Measurements from ENCODE around the gene TBKBP1. TPM values are rescaled to one million over a fixed set of nuclear protein-coding genes. Genes with fewer than 3 reads are reported as not detected.

Gene TBKBP1
- total and polyA plus RNA-seq, 9 of the 15 experiments (the other 6 are each of a cell fraction or from before 2014, with no cell fraction given), result 0.03 to 15.6 (median 6.8) TPM

DNA sequence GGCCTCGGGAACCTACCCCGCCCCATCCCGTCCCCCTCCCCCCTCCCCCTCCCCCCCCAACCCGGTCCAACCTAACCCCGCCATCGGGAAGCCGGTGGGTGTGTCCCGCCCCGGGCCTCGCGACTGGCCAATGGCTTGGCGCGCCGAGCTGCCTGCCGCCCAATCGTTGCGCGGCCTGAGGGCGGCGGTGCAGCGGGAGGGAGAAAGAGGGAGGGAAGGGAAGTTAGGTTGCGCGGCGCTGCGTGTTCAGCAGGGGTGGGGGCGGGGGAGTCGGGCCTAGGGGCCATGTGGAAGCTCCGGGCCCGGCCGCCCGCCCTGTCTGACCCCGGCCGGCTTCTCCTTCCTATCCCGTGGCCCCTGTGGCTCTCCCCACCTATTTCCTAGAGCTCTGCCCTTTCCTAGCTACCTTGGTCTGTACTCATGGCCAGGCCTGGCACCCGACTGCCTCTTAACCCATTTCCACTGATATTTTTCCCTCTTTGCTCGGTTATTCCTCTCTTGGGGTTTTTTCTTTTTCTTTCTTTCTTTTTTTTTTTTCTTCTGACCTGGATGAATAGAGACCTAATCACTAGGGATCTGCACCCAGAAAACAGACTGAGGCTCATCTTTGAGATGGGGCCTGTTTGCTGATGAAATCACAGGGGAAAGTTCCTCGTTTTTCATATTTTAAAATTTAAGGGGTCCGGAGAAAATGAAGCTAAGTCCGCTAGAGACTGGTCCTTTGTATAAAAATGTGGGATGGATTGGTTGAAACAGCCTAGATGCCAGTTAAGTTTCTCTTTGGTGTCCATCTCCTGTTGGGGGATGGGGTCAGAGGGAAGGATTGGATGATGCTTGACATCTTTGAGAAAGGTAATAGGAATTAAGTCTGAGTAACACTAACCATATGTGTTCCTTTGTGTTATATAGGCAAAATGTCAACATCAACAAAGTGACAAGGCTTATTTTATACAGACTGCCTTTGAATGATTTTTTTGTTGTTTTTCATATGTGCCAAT is 43.1 kb upstream of the TBKBP1 start (continued):
- TF ChIP-seq, protein P1, sequence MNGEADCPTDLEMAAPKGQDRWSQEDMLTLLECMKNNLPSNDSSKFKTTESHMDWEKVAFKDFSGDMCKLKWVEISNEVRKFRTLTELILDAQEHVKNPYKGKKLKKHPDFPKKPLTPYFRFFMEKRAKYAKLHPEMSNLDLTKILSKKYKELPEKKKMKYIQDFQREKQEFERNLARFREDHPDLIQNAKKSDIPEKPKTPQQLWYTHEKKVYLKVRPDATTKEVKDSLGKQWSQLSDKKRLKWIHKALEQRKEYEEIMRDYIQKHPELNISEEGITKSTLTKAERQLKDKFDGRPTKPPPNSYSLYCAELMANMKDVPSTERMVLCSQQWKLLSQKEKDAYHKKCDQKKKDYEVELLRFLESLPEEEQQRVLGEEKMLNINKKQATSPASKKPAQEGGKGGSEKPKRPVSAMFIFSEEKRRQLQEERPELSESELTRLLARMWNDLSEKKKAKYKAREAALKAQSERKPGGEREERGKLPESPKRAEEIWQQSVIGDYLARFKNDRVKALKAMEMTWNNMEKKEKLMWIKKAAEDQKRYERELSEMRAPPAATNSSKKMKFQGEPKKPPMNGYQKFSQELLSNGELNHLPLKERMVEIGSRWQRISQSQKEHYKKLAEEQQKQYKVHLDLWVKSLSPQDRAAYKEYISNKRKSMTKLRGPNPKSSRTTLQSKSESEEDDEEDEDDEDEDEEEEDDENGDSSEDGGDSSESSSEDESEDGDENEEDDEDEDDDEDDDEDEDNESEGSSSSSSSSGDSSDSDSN (IDR thresholded peaks at IDR 0.05; ENCODE audit: borderline replicate concordance in 1 of 2, low read depth in 2 of 2, low read length in 2 of 2), result no peak
- TF ChIP-seq POLR2H (tag; IDR thresholded peaks at IDR 0.05; ENCODE audit: low read depth) (peak; percentile 37; the same call in 1 of the 2 replicates), ASH1L (IDR thresholded peaks at IDR 0.05; ENCODE audit: borderline replicate concordance, low read depth, partially characterized antibody) (peak; percentile 75), SUPT5H (IDR thresholded peaks at IDR 0.05) (peak; percentile 51), C11orf30 (IDR thresholded peaks at IDR 0.05; ENCODE audit: low read depth) (no peak), HDGF (IDR thresholded peaks at IDR 0.05) (0 out of 2 replicates have a peak, but pooled peaks have one; percentile 45), ETV6 (IDR thresholded peaks at IDR 0.05; ENCODE audit: borderline replicate concordance in 1 of 2, low read depth in 2 of 2, low read length in 1 of 2) (no peak), ETV6 (CRISPR knock-in tag; IDR thresholded peaks at IDR 0.05; ENCODE audit: borderline replicate concordance) (no peak)
